Adrenal gland (tissue), 12 donors: ENCODE measurements around the gene PRR14L. TPM values are rescaled to one million over a fixed set of nuclear protein-coding genes. Genes with fewer than 3 reads are reported as not detected.

ENCODE experiments used
- DNase-seq, 7 donors: peaks; one replicate each; pipeline ENCODE4 v3.0.0-alpha.2; 2019 to 2020
- H3K27ac ChIP-seq, 5 donors: fragments of 200-600 bp; sonication (generic) in 4 of 5; 1 replicate in 3 of 5; 2 replicates in 2 of 5; pipeline versions ENCODE4 v1.5.1 to v1.8.0; 2016 to 2020; ENCODE audit warnings: mild to moderate bottlenecking in 1 of 5
- H3K27me3 ChIP-seq: fragments of 200-600 bp; 2 replicates; pipeline ENCODE4 v1.8.0; 2021
- H3K36me3 ChIP-seq, 2 donors: fragments of 200-600 bp; replicated peaks in 1 of 2; 1 replicate in 1 of 2; 2 replicates in 1 of 2; pipeline versions ENCODE4 v1.5.1 to v1.8.0; 2018 to 2022
- H3K4me1 ChIP-seq, 2 donors: fragments of 200-600 bp; replicated peaks in 1 of 2; 1 replicate in 1 of 2; 2 replicates in 1 of 2; pipeline versions ENCODE4 v1.5.1 to v1.8.0; 2018 to 2021
- H3K4me3 ChIP-seq, 4 donors: fragments of 200-600 bp; sonication (generic) in 3 of 4; one replicate each; pipeline ENCODE4 v1.5.1; 2016 to 2018
- H3K9me3 ChIP-seq, 3 donors: fragments of 200-600 bp; sonication (generic) in 1 of 3; replicated peaks in 1 of 3; 1 replicate in 2 of 3; 2 replicates in 1 of 3; pipeline versions ENCODE4 v1.5.1 to v1.8.0; 2016 to 2021
- CTCF ChIP-seq, 6 experiments: fragments of 450-650 bp in 4 of 6; fragments of 200-600 bp in 2 of 6; sonication (generic) in 1 of 6; IDR thresholded peaks; 1 replicate in 5 of 6; 2 replicates in 1 of 6; pipeline versions ENCODE4 v1.5.1 to v1.8.0; 2016 to 2021; ENCODE audit warnings: antibody characterized with exemption in 6 of 6, mild to moderate bottlenecking in 2 of 6, moderate library complexity in 1 of 6
- POLR2A ChIP-seq, 2 donors: fragments of 450-650 bp; IDR thresholded peaks; one replicate each; pipeline ENCODE4 v1.6.1; 2017; ENCODE audit warnings: antibody characterized with exemption in 2 of 2, mild to moderate bottlenecking in 2 of 2, moderate library complexity in 1 of 2
- WGBS, 4 donors: extraction: QIAGEN DNeasy Blood & Tissue Kit in 2 of 4; methylation state at CpG; one replicate each; pipeline versions ENCODE4 v1.1.5 to v1.1.7; 2013 to 2017; 5-methylcytosine and 5-hydroxymethylcytosine counted together
- intact Hi-C, 2 donors: fragments of 100-400 bp; cut with DNase I; formaldehyde crosslinking; loops; one replicate each; pipeline versions ENCODE4 v1.14.1 to v1.15.0; 2022 to 2023
- polyA plus RNA-seq, 3 donors: library from polyadenylated mRNA; stranded (reverse); fragments of 200-250 nt in 2 of 3; fragments of 350-450 nt in 1 of 3; fragmentation: Illumina TruSeq in 1 of 3; extraction: RNeasy Lipid Tissue Mini Kit (QIAGEN cat#74804) in 1 of 3; gene quantifications; one replicate each; pipeline ENCODE4 v1.2.3, GENCODE V29; 2013 to 2014
- total RNA-seq, 9 donors: library from RNA; depleted of rRNA in 4 of 9; stranded (reverse); fragments of >200 nt in 4 of 9; fragments of 120-200 nt in 1 of 9; fragmentation: NEBNext Ultra II Directional in 1 of 9; extraction: Animal tissue kit (Norgen Biotek cat#: 25700) in 1 of 9; gene quantifications; one replicate each; pipeline versions ENCODE4 v1.1.0 to v1.2.4, GENCODE V29; 2013 to 2023
- donor health status: healthy with polysubstance abuse.
- donor health status: Bipolar disorder and iron deficiency.
- donor health status: DM: yes; HTN: yes; CAD: no.
- donor health status: DM: no; HTN: no; CAD: no.
- donor health status: DM: no; HTN: no; CAD: no.
- donor health status: DM: yes; HTN: yes; CAD: no.

PRR14L gene
- total and polyA plus RNA-seq, 12 donors = 6.8 to 53.6 (median 23.1) TPM

- Histone ChIP-seq H3K9me3 (no peaks in the 10 kb centered on the region), H3K4me3 (no peak overlapping the region), H3K4me1 (peaks cover 14 to 26% of the 10 kb centered on the region in 2 donors), H3K27me3 (no peaks in the 10 kb centered on the region), H3K36me3 (peaks cover 0 to 47% of the 10 kb centered on the region in 2 donors), H3K27ac (peak overlapping the region in 3 of 5 donors; percentile 12 to 71 (median 18))
- 74 to 84% (median 83%) methylated on average over 13 of the region's 13 CpGs for WGBS, 4 donors
- TF ChIP-seq CTCF (IDR thresholded peaks at IDR 0.05) = no peak
- TF ChIP-seq POLR2A (IDR thresholded peaks at IDR 0.05) = no peak
- no peak for DNase-seq
- intact Hi-C loops = loop anchor here in 1 of 2 donors (10.0 kb wide), 1 partner anchor 61 kb away; no protein-coding TSS in a partner anchor
Measured at GRCh38 chr22:31683181-31684105, 66.5 kb downstream of the PRR14L start.

- Histone ChIP-seq H3K27ac (peak overlapping the region in 2 of 5 donors; percentile 18 to 71), H3K27me3 (no peaks in the 10 kb centered on the region), H3K4me1 (peaks cover 14 to 26% of the 10 kb centered on the region in 2 donors), H3K9me3 (no peaks in the 10 kb centered on the region), H3K4me3 (no peak overlapping the region), H3K36me3 (peaks cover 0 to 47% of the 10 kb centered on the region in 2 donors)
- TF ChIP-seq CTCF (IDR thresholded peaks at IDR 0.05) = no peak
- TF ChIP-seq POLR2A (IDR thresholded peaks at IDR 0.05) = no peak
- WGBS, 4 donors = 90 to 97% (median 93%) methylated on average over 7 of the region's 7 CpGs
- DNase-seq = no peak
- intact Hi-C loops = loop anchor here in 1 of 2 donors (10.0 kb wide), 1 partner anchor 62 kb away; no protein-coding TSS in a partner anchor
Measured at GRCh38 chr22:31682751-31683150, 67.2 kb downstream of the PRR14L start.

GRCh38 chr22:31681349-31682345 lies 68.3 kb downstream of the PRR14L start:
- peak in 5 of 7 donors; percentile 33 to 67 (median 55) for DNase-seq
- Histone ChIP-seq H3K36me3 (peaks cover 0 to 37% of the 10 kb centered on the region in 2 donors), H3K4me3 (no peak overlapping the region), H3K27me3 (no peaks in the 10 kb centered on the region), H3K4me1 (peaks cover 14 to 26% of the 10 kb centered on the region in 2 donors), H3K9me3 (no peaks in the 10 kb centered on the region), H3K27ac (peak overlapping the region in 4 of 5 donors; percentile 68 to 86 (median 70))
- intact Hi-C loops = loop anchor here in 1 of 2 donors (10.0 kb wide), 1 partner anchor 63 kb away; no protein-coding TSS in a partner anchor
- WGBS, 4 donors = 36 to 49% (median 39%) methylated on average over 12 to 17 of the region's 17 CpGs
- peak in 1 of 2 donors; percentile 47 for TF ChIP-seq POLR2A (IDR thresholded peaks at IDR 0.05)
- no peak for TF ChIP-seq CTCF (IDR thresholded peaks at IDR 0.05)
